Glutamatergic neuron (in vitro differentiated cells): ENCODE data around the gene CORO7. TPM values are rescaled to one million over a fixed set of nuclear protein-coding genes. Genes with fewer than 3 reads are reported as not detected.

ENCODE experiments used
- DNase-seq: peaks from one replicate; pipeline ENCODE4 v3.0.0; 2022
- H3K27ac Mint-ChIP-seq: one replicate; pipeline ENCODE4 v1.8.0; 2020; ENCODE audit warnings: mild to moderate bottlenecking, mixed read lengths, inconsistent platforms; ENCODE audit not compliant: unreplicated experiment
- H3K27me3 Mint-ChIP-seq: one replicate; pipeline ENCODE4 v1.8.0; 2020; ENCODE audit warnings: mild to moderate bottlenecking, moderate library complexity, mixed read lengths, inconsistent platforms; ENCODE audit not compliant: unreplicated experiment
- H3K36me3 Mint-ChIP-seq: one replicate; pipeline ENCODE4 v1.8.0; 2020; ENCODE audit warnings: mild to moderate bottlenecking, mixed read lengths, inconsistent platforms; ENCODE audit not compliant: unreplicated experiment
- H3K4me1 Mint-ChIP-seq: one replicate; pipeline ENCODE4 v1.8.0; 2020; ENCODE audit warnings: mild to moderate bottlenecking, low read depth, mixed read lengths, inconsistent platforms; ENCODE audit not compliant: unreplicated experiment
- H3K4me3 Mint-ChIP-seq: one replicate; pipeline ENCODE4 v1.8.0; 2020; ENCODE audit warnings: mild to moderate bottlenecking, mixed read lengths, inconsistent platforms; ENCODE audit not compliant: unreplicated experiment
- H3K9me3 Mint-ChIP-seq: one replicate; pipeline ENCODE4 v1.8.0; 2020; ENCODE audit warnings: mild to moderate bottlenecking, moderate library complexity, mixed read lengths, inconsistent platforms; ENCODE audit not compliant: unreplicated experiment
- total RNA-seq: library from RNA; stranded (reverse); fragmentation: NEBNext Ultra II Directional; extraction: Animal tissue kit (Norgen Biotek cat#: 25700); gene quantifications from one replicate; pipeline ENCODE4 v1.2.1, GENCODE V29; 2021; ENCODE audit not compliant: unreplicated experiment
- TF ChIP-seq, protein P1 (sequence below): fragments of 200-600 bp; sonication (generic); IDR thresholded peaks from one replicate; pipeline ENCODE4 v1.5.0; 2021; ENCODE audit not compliant: partially characterized antibody, unreplicated experiment

Gene CORO7
- total RNA-seq, 1 donor from 2014 or later: 200 TPM

DNA sequence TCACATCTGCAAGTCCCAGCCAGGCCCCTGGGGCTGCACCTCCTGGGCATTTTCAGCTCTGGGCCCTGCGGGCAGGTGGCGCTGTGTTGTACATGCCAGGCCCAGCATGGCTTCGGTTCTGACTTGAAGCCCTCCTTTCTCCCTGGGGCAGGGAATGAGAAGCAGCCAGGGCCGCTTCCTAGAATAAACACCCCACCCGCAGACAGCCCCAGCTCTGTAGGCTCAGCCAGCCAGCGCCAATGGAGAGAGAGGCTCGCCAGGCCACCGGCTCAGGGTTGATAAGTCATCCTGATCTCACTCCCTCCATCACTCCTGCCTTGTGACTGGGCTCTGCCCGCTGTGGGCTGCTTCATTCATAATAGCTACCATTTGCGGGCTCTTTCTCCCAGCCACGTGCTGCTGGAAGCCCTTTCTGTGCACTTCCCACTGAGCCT is 106.5 kb downstream of the CORO7 start:
- H3K9me3 Mint-ChIP-seq: peaks cover 14% of the 10 kb centered on the region
- H3K4me3 Mint-ChIP-seq: no peak overlapping the region
- H3K27me3 Mint-ChIP-seq: peaks cover 15% of the 10 kb centered on the region
- no peak overlapping the region for H3K27ac Mint-ChIP-seq
- peaks cover 21% of the 10 kb centered on the region for H3K4me1 Mint-ChIP-seq
- DNase-seq: peak; percentile 65
- TF ChIP-seq, protein P1, sequence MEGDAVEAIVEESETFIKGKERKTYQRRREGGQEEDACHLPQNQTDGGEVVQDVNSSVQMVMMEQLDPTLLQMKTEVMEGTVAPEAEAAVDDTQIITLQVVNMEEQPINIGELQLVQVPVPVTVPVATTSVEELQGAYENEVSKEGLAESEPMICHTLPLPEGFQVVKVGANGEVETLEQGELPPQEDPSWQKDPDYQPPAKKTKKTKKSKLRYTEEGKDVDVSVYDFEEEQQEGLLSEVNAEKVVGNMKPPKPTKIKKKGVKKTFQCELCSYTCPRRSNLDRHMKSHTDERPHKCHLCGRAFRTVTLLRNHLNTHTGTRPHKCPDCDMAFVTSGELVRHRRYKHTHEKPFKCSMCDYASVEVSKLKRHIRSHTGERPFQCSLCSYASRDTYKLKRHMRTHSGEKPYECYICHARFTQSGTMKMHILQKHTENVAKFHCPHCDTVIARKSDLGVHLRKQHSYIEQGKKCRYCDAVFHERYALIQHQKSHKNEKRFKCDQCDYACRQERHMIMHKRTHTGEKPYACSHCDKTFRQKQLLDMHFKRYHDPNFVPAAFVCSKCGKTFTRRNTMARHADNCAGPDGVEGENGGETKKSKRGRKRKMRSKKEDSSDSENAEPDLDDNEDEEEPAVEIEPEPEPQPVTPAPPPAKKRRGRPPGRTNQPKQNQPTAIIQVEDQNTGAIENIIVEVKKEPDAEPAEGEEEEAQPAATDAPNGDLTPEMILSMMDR: peak; percentile 48
- no peaks in the 10 kb centered on the region for H3K36me3 Mint-ChIP-seq

DNA sequence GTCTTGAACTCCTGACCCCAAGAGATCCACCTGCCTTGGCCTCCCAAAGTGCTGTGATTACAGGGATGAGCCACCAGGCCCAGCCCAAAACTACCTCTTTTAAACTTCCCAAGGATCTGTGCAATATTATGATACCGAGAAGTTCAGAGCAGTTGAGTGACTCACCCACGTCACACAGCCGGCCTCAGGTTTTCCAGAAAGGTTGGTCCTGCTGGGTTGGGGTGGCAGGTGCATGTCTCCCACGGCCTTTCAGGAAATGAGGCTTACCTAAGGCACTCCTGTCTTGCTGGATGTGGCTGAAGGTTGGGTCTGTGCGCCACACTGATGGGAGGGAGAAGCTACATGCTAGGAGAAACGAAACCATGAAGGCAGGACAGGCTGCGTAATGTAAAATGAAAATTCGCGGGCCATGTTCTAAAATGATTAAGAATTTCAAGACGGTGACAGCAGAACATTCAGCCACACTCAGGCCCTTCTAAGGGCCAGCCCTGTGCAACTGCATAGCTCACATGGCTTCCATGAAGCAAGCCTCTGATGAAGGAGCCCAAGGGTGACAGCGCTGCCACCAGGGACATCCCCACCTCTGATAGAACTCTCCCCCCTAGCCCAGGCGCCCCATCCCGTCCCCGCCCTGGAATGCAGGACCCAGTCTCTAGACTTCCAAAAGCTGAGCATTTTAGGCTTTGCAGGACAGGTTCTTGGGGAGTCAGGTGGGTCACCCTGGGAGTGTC is 107.1 kb downstream of the CORO7 start:
- H3K27me3 Mint-ChIP-seq: peaks cover 13% of the 10 kb centered on the region
- peaks cover 14% of the 10 kb centered on the region for H3K9me3 Mint-ChIP-seq
- H3K27ac Mint-ChIP-seq: peak overlapping the region; percentile 20
- DNase-seq: no peak
- no peaks in the 10 kb centered on the region for H3K36me3 Mint-ChIP-seq
- H3K4me1 Mint-ChIP-seq: peaks cover 22% of the 10 kb centered on the region
- H3K4me3 Mint-ChIP-seq: no peak overlapping the region
- TF ChIP-seq, protein P1: no peak

DNA sequence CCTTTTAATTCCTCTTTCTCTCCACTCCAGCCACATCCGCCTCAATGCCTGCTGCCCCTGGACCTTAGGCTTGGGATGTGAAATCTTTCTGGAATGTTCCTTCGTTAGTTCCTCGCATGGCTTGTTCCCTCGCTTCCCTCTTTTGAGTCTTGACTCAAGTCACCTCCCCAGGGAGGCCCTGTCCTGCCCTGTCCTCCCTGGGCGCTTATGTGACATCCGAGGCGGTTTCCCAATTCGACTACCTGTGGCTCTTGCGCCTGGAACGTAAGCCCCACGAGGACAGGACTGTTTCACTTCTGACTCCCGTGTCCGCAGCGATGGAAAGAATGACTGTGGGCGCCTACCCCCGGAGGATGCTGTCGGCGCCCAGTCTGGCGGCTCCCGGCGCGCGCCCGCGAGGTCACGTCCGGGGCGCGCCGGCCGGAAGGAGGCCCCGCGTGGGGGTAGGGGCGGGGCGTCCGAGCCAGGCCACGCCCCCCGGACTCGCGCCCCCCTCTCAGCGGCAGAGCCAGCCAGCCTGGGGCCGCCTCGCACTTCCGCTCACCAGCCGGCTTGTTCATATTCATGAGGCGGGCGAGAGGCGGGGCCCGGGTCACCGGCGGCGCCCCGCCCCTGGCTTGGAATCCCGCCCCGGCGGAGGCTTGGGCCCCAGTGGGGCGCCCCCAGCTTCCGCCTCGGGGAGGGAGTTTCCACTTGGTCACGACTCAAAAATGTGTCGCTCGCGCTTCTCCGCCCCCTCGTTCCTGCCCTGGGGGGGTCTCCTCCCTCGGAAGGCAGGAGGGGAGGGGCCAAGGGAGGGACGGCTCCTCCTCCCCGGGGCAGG is 109.0 kb downstream of the CORO7 start:
- H3K36me3 Mint-ChIP-seq: no peaks in the 10 kb centered on the region
- H3K4me3 Mint-ChIP-seq: peak overlapping the region; percentile 95
- H3K27me3 Mint-ChIP-seq: peaks cover 15% of the 10 kb centered on the region
- peak; percentile 93 for DNase-seq
- peaks cover 21% of the 10 kb centered on the region for H3K9me3 Mint-ChIP-seq
- peaks cover 31% of the 10 kb centered on the region for H3K4me1 Mint-ChIP-seq
- peak overlapping the region; percentile 95 for H3K27ac Mint-ChIP-seq
- TF ChIP-seq, protein P1: no peak

DNA sequence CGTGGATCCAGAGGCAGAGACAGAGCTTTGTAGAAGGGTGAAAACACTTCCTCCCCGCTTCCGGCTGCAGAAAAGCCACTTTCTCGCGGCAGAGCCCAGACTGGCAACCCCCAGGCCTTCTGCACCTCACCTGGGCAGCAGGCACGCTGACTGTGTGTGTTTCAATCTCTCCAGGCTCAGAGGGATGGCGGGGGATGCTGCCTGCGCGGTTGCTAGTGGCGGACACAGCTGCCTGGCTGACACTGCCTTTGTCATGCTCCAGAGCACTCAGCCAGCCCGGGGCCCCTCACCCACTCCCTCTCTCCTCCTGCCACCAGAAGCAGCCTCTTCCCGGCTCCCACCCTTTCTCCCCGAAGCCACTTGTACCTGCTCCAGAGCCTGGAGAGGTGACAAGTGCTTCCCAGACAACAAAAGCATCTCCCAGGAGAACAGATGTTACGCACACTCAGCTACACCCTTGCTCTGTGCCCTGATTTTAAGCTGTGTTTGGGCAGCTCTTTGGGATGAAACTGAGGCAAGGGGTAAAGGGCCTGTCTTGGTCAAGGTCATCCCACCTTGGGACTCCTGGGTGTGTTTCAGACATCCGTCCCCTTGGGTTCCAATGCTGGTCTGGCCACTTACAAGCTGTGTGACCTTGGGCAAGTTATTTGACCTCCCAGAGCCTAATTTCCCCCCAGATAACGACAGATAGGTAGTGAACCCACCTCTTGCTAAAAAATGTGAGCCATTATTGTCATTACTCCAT is 109.8 kb downstream of the CORO7 start:
- Mint-ChIP-seq H3K27ac (peak overlapping the region; percentile 95), H3K4me3 (peak overlapping the region; percentile 95), H3K4me1 (peaks cover 31% of the 10 kb centered on the region), H3K27me3 (peaks cover 15% of the 10 kb centered on the region), H3K9me3 (peaks cover 21% of the 10 kb centered on the region), H3K36me3 (no peaks in the 10 kb centered on the region)
- TF ChIP-seq, protein P1: no peak
- DNase-seq: peak; percentile 71

Other genes with a start within 250 kb of the CORO7 start
- gene SRL, start 174.5 kb downstream of the CORO7 start, total RNA-seq: 0.37 TPM
- 13.0 TPM for gene TFAP4, start 143.6 kb downstream of the CORO7 start, total RNA-seq
- gene GLIS2, start 100.5 kb downstream of the CORO7 start, total RNA-seq: 16.5 TPM
- 33.1 TPM for gene PAM16, start 65.3 kb downstream of the CORO7 start, total RNA-seq
- 4.1 TPM for gene VASN, start 44.7 kb downstream of the CORO7 start, total RNA-seq
- 32.6 TPM for gene DNAJA3, start 9.3 kb upstream of the CORO7 start, total RNA-seq
- 38.3 TPM for gene NMRAL1, start 58.0 kb upstream of the CORO7 start, total RNA-seq
- 76.0 TPM for gene HMOX2, start 59.8 kb upstream of the CORO7 start, total RNA-seq
- 51.6 TPM for gene CDIP1, start 122.2 kb upstream of the CORO7 start, total RNA-seq
- gene C16orf96, start 139.7 kb upstream of the CORO7 start, total RNA-seq: 0.83 TPM
- 54.6 TPM for gene UBALD1, start 198.3 kb upstream of the CORO7 start, total RNA-seq
- gene MGRN1, start 208.2 kb upstream of the CORO7 start, total RNA-seq: 150 TPM